OCI-M1 (cell line): ENCODE data around the gene PSMB3.
"Not testable (repeated sequence)": the region's sequence is repeated elsewhere in the genome, so short reads cannot be mapped to it uniquely, and the experiment has no call there.

Experiments used
- DNase-seq: peaks from one replicate; lab custom pipeline; 2025; lab: John Stamatoyannopoulos, UW

Gene PSMB3

GRCh38 chr17:38749223-38750043, 3.1 kb upstream of the PSMB3 start:
- DNase-seq = peak; percentile 87

- no peak for DNase-seq
Measured at GRCh38 chr17:38750044-38750311, 2.6 kb upstream of the PSMB3 start.

GRCh38 chr17:38750312-38751121, 2.0 kb upstream of the PSMB3 start:
- DNase-seq = peak; percentile 58

GRCh38 chr17:38751144-38751807, 1.3 kb upstream of the PSMB3 start:
- peak; percentile 81 for DNase-seq

GRCh38 chr17:38751808-38752307, 683 bp upstream of the PSMB3 start:
- peak; percentile 93 for DNase-seq

GRCh38 chr17:38753071-38753506, 548 bp downstream of the PSMB3 start:
- DNase-seq = peak; percentile 27

- peak; percentile 24 for DNase-seq
Measured at GRCh38 chr17:38761612-38762011, 9.1 kb downstream of the PSMB3 start.

- DNase-seq = no peak
Measured at GRCh38 chr17:38762231-38762630, 9.7 kb downstream of the PSMB3 start.

- no peak for DNase-seq
Measured at GRCh38 chr17:38766341-38766740, 13.8 kb downstream of the PSMB3 start.

- no peak for DNase-seq
Measured at GRCh38 chr17:38768417-38768816, 15.9 kb downstream of the PSMB3 start.

- DNase-seq = no peak
Measured at GRCh38 chr17:38773258-38773657, 20.7 kb downstream of the PSMB3 start.

GRCh38 chr17:38777641-38778250, 25.2 kb downstream of the PSMB3 start:
- DNase-seq = no peak

GRCh38 chr17:38779965-38780752, 27.6 kb downstream of the PSMB3 start:
- DNase-seq = no peak

- no peak for DNase-seq
Measured at GRCh38 chr17:38783227-38783626, 30.7 kb downstream of the PSMB3 start.

- DNase-seq = no peak
Measured at GRCh38 chr17:38786372-38786771, 33.8 kb downstream of the PSMB3 start.

GRCh38 chr17:38787999-38788398, 35.5 kb downstream of the PSMB3 start:
- DNase-seq = not testable (repeated sequence)

- no peak for DNase-seq
Measured at GRCh38 chr17:38789185-38789584, 36.6 kb downstream of the PSMB3 start.

- not testable (repeated sequence) for DNase-seq
Measured at GRCh38 chr17:38790148-38790707, 37.7 kb downstream of the PSMB3 start.

- no peak for DNase-seq
Measured at GRCh38 chr17:38791162-38791561, 38.6 kb downstream of the PSMB3 start.

- DNase-seq = no peak
Measured at GRCh38 chr17:38794221-38794620, 41.7 kb downstream of the PSMB3 start.
